Peyer's patch (tissue), 4 donors: ENCODE measurements around the gene MXD3.

Experiments used
- CTCF ChIP-seq, 6 experiments: fragments of 450-650 bp in 4 of 6; fragments of 200-600 bp in 2 of 6; sonication (generic) in 1 of 6; IDR thresholded peaks; one replicate each; pipeline ENCODE4 v1.5.1; 2017 to 2019; ENCODE audit warnings: antibody characterized with exemption in 6 of 6, mild to moderate bottlenecking in 3 of 6, moderate library complexity in 1 of 6
- POLR2A ChIP-seq, 2 donors: fragments of 450-650 bp; IDR thresholded peaks; one replicate each; pipeline ENCODE4 v1.5.1; 2017; ENCODE audit warnings: antibody characterized with exemption in 2 of 2, mild to moderate bottlenecking in 2 of 2, moderate library complexity in 2 of 2

- TF ChIP-seq POLR2A (IDR thresholded peaks at IDR 0.05) (no peak), CTCF (IDR thresholded peaks at IDR 0.05) (no peak)
These were observed 20.0 kb downstream of the MXD3 start for GRCh38 chr5:177291735-177292134.
